Stimulated activated naive CD8-positive, alpha-beta T cell treated with anti-CD3 and anti-CD28 coated beads, Interleukin-15, Interleukin-2, amounts not matched to agents 100 U/mL and 50 U/mL, for 24 hours (primary cell): ENCODE results near the gene TMEM54.
"Not testable (repeated sequence)": the region's sequence is repeated elsewhere in the genome, so short reads cannot be mapped to it uniquely, and the experiment has no call there.

Experiments used
- ATAC-seq: fragments of 150-1000 bp; cut with Tn5 transposase; one replicate; pipeline ENCODE4 v1.10.0; 2021
- DNase-seq: peaks from one replicate; pipeline ENCODE4 v3.0.0; 2021

TMEM54 gene

GRCh38 chr1:32919811-32920733, 18.9 kb upstream of the TMEM54 start:
- no peak for DNase-seq
- ATAC-seq = no peak

- ATAC-seq = no peak
- no peak for DNase-seq
Observed at GRCh38 chr1:32918179-32918578, 17.0 kb upstream of the TMEM54 start.

- DNase-seq (no peak), ATAC-seq (peak; percentile 57)
Observed at GRCh38 chr1:32917521-32917920, 16.3 kb upstream of the TMEM54 start.

GRCh38 chr1:32915766-32916706, 14.8 kb upstream of the TMEM54 start:
- no peak for DNase-seq
- ATAC-seq = no peak

- no peak for DNase-seq
- no peak for ATAC-seq
Observed at GRCh38 chr1:32910319-32910718, 9.1 kb upstream of the TMEM54 start.

GRCh38 chr1:32907435-32907834, 6.2 kb upstream of the TMEM54 start:
- DNase-seq = no peak
- no peak for ATAC-seq

GRCh38 chr1:32906654-32907053, 5.5 kb upstream of the TMEM54 start:
- ATAC-seq = no peak
- DNase-seq = no peak

GRCh38 chr1:32905588-32905987, 4.4 kb upstream of the TMEM54 start:
- not testable (repeated sequence) for ATAC-seq, DNase-seq

- DNase-seq (no peak), ATAC-seq (no peak)
Observed at GRCh38 chr1:32904797-32905196, 3.6 kb upstream of the TMEM54 start.

GRCh38 chr1:32903991-32904785, 3.0 kb upstream of the TMEM54 start:
- DNase-seq (no peak), ATAC-seq (no peak)

- no peak for ATAC-seq
- DNase-seq = no peak
Observed at GRCh38 chr1:32902535-32902920, 1.3 kb upstream of the TMEM54 start.

- ATAC-seq = no peak
- DNase-seq = no peak
Observed at GRCh38 chr1:32901823-32902534, 790 bp upstream of the TMEM54 start.

- ATAC-seq (no peak), DNase-seq (no peak)
Observed at GRCh38 chr1:32900371-32900955, 726 bp downstream of the TMEM54 start.

GRCh38 chr1:32899586-32900296, 1.4 kb downstream of the TMEM54 start:
- no peak for ATAC-seq
- DNase-seq = no peak

GRCh38 chr1:32898958-32899357, 2.2 kb downstream of the TMEM54 start:
- DNase-seq (no peak), ATAC-seq (no peak)

- no peak for ATAC-seq
Observed at GRCh38 chr1:32898056-32898455, 3.1 kb downstream of the TMEM54 start.

GRCh38 chr1:32897082-32898049, 3.8 kb downstream of the TMEM54 start:
- ATAC-seq = no peak
- DNase-seq = no peak

More at GRCh38 chr1:32898056-32898455, 3.1 kb downstream of the TMEM54 start:
- no peak for DNase-seq

- DNase-seq (no peak), ATAC-seq (no peak)
Observed at GRCh38 chr1:32896451-32896850, 4.7 kb downstream of the TMEM54 start.
